ENCODE measurements around the gene SH2D4B. TPM values are rescaled to one million over a fixed set of nuclear protein-coding genes. Genes with fewer than 3 reads are reported as not detected.

The SH2D4B gene
- under 0.01 and 0.10 TPM in 2 replicates for total RNA-seq

GRCh38 chr10:80537736-80538480 is at the start of gene SH2D4B:
Gene SH2D4B (plus strand): TSS chr10:80537902. CDS start chr10:80538332, 430 bp downstream.

Other genes with a start within 250 kb of the SH2D4B start
- gene MAT1A, start 248.2 kb upstream of the SH2D4B start, total RNA-seq: not detected in 2 replicates
- not detected in 2 replicates for gene DYDC1, start 181.1 kb upstream of the SH2D4B start, total RNA-seq
- gene DYDC2, start 181.1 kb upstream of the SH2D4B start, total RNA-seq: not detected in 2 replicates
- gene PRXL2A, start 129.4 kb upstream of the SH2D4B start, total RNA-seq: 156 and 173 TPM in 2 replicates
- gene TSPAN14, start 83.6 kb upstream of the SH2D4B start, total RNA-seq: 135 and 150 TPM in 2 replicates